Measurements from ENCODE around the gene VWA8.

VWA8 gene

DNA sequence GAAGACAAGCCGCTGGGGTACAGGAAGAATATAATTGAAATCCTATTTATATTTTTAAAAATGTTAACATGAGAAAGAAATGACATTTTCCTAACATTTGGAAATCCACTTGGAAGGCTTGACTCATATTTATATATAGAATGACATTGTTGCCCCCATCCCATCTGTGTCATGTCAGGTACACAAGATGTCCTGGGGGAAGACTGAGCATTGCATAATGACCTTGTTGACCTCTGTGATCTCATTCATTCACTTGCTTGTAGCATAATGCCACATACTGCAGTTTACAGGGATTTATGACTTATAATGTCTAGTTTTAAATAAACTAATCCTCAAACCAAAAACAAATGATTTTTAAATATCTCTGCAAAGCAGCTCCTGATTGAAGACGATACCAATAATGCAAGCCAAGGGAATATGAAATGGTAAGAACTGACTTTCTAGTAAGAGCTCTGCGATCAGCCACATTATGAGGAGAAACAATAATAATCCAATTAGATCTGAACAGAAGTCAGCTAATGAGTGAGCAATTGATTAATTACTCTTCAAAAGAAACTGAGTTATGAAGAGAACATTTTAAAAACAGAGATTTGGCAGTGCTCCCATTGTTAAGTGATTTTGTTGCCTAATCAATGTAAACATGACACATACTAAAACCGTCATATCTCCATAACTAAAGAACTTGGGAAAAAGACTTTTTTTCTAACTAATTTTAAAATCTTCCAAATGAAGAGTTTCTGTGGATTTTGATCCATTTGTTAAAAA is 21.2 kb upstream of the VWA8 start:
- TF ChIP-seq EZH2phosphoT487 (IDR thresholded peaks at IDR 0.05; ENCODE audit: borderline replicate concordance, low read length), result no peak
- TF ChIP-seq, protein P1, sequence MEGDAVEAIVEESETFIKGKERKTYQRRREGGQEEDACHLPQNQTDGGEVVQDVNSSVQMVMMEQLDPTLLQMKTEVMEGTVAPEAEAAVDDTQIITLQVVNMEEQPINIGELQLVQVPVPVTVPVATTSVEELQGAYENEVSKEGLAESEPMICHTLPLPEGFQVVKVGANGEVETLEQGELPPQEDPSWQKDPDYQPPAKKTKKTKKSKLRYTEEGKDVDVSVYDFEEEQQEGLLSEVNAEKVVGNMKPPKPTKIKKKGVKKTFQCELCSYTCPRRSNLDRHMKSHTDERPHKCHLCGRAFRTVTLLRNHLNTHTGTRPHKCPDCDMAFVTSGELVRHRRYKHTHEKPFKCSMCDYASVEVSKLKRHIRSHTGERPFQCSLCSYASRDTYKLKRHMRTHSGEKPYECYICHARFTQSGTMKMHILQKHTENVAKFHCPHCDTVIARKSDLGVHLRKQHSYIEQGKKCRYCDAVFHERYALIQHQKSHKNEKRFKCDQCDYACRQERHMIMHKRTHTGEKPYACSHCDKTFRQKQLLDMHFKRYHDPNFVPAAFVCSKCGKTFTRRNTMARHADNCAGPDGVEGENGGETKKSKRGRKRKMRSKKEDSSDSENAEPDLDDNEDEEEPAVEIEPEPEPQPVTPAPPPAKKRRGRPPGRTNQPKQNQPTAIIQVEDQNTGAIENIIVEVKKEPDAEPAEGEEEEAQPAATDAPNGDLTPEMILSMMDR (IDR thresholded peaks at IDR 0.05; ENCODE audit: low read depth, low read length, poor library complexity, severe bottlenecking), result no peak
- Histone ChIP-seq H3F3A (ENCODE audit: control insufficient read depth, insufficient read depth) (no peaks in the 10 kb centered on the region), H3K9me3 (ENCODE audit: control insufficient read depth, insufficient read depth, low read length) (no peaks in the 10 kb centered on the region)

GRCh38 chr13:41978007-41978406 is 17.1 kb upstream of the VWA8 start:
- Histone ChIP-seq H3K4me2 (ENCODE audit: low read length) (no peak overlapping the region), H3K27me3 (ENCODE audit: control insufficient read depth, low read length) (no peaks in the 10 kb centered on the region), H3K4me1 (ENCODE audit: control insufficient read depth, low read length) (no peaks in the 10 kb centered on the region), H4K20me1 (ENCODE audit: control insufficient read depth, insufficient read depth, low read depth, low read length) (no peaks in the 10 kb centered on the region), H3F3A (ENCODE audit: control insufficient read depth, insufficient read depth) (no peaks in the 10 kb centered on the region), H3K27ac (ENCODE audit: low read depth, low read length) (no peak overlapping the region), H3K9me3 (ENCODE audit: control insufficient read depth, insufficient read depth, low read length) (no peaks in the 10 kb centered on the region), H3K4me3 (ENCODE audit: low read length) (no peak overlapping the region), H3K9me2 (replicated peaks; ENCODE audit: control insufficient read depth, low read length) (no peaks in the 10 kb centered on the region), H3K79me2 (ENCODE audit: control insufficient read depth, low read length) (no peaks in the 10 kb centered on the region), H3K36me3 (ENCODE audit: control insufficient read depth, low read length) (no peaks in the 10 kb centered on the region)
- no peak for TF ChIP-seq EZH2phosphoT487 (IDR thresholded peaks at IDR 0.05; ENCODE audit: borderline replicate concordance, low read length)
- TF ChIP-seq, protein P1 (IDR thresholded peaks at IDR 0.05; ENCODE audit: low read depth, low read length, poor library complexity, severe bottlenecking), result no peak

More for the DNA sequence above, 21.2 kb upstream of the VWA8 start:
- Histone ChIP-seq H3K79me2 (ENCODE audit: control insufficient read depth, low read length) (no peaks in the 10 kb centered on the region), H3K36me3 (ENCODE audit: control insufficient read depth, low read length) (no peaks in the 10 kb centered on the region), H3K27me3 (ENCODE audit: control insufficient read depth, low read length) (no peaks in the 10 kb centered on the region), H3K4me2 (ENCODE audit: low read length) (no peak overlapping the region), H4K20me1 (ENCODE audit: control insufficient read depth, insufficient read depth, low read depth, low read length) (no peaks in the 10 kb centered on the region), H3K9me2 (replicated peaks; ENCODE audit: control insufficient read depth, low read length) (no peaks in the 10 kb centered on the region), H3K27ac (ENCODE audit: low read depth, low read length) (no peak overlapping the region), H3K4me1 (ENCODE audit: control insufficient read depth, low read length) (no peaks in the 10 kb centered on the region), H3K4me3 (ENCODE audit: low read length) (no peak overlapping the region)

- TF ChIP-seq, protein P1 (IDR thresholded peaks at IDR 0.05; ENCODE audit: low read depth, low read length, poor library complexity, severe bottlenecking), result no peak
- TF ChIP-seq EZH2phosphoT487 (IDR thresholded peaks at IDR 0.05; ENCODE audit: borderline replicate concordance, low read length), result no peak
- H3K9me2 ChIP-seq (replicated peaks; ENCODE audit: control insufficient read depth, low read length), result no peaks in the 10 kb centered on the region
- H3K9me3 ChIP-seq (ENCODE audit: control insufficient read depth, insufficient read depth, low read length), result no peaks in the 10 kb centered on the region
- no peaks in the 10 kb centered on the region for H3K4me1 ChIP-seq (ENCODE audit: control insufficient read depth, low read length)
- H3K27me3 ChIP-seq (ENCODE audit: control insufficient read depth, low read length), result no peaks in the 10 kb centered on the region
- no peaks in the 10 kb centered on the region for H3F3A ChIP-seq (ENCODE audit: control insufficient read depth, insufficient read depth)
- no peaks in the 10 kb centered on the region for H3K79me2 ChIP-seq (ENCODE audit: control insufficient read depth, low read length)
- no peak overlapping the region for H3K27ac ChIP-seq (ENCODE audit: low read depth, low read length)
- H4K20me1 ChIP-seq (ENCODE audit: control insufficient read depth, insufficient read depth, low read depth, low read length), result no peaks in the 10 kb centered on the region
- no peak overlapping the region for H3K4me2 ChIP-seq (ENCODE audit: low read length)
- H3K36me3 ChIP-seq (ENCODE audit: control insufficient read depth, low read length), result no peaks in the 10 kb centered on the region
- no peak overlapping the region for H3K4me3 ChIP-seq (ENCODE audit: low read length)
These were observed 15.6 kb upstream of the VWA8 start for GRCh38 chr13:41976476-41976875.
